Omental fat pad (tissue), 4 donors: ENCODE measurements around the gene TMEM164. TPM values are rescaled to one million over a fixed set of nuclear protein-coding genes. Genes with fewer than 3 reads are reported as not detected.
A peak's percentile ranks its signal among the peaks of the same experiment; 100 is the strongest.

Source experiments
- ATAC-seq: fragments of 150-250 bp; one replicate; pipeline ENCODE4 v1.9.1; 2016; ENCODE audit warnings: mild to moderate bottlenecking, moderate library complexity; ENCODE audit not compliant: low FRiP score
- DNase-seq: peaks from one replicate; pipeline ENCODE4 v3.0.0-alpha.2; 2019; ENCODE audit warnings: low spot score
- total RNA-seq, 4 donors: library from RNA; depleted of rRNA; stranded (reverse); fragments of >200 nt; gene quantifications; one replicate each; pipeline ENCODE4 v1.1.0, GENCODE V29; 2016
- TF ChIP-seq, protein P1 (sequence below), 3 donors: fragments of 450-650 bp; IDR thresholded peaks; one replicate each; pipeline ENCODE4 v1.5.1; 2016 to 2017; ENCODE audit warnings: antibody characterized with exemption in 3 of 3, mild to moderate bottlenecking in 3 of 3, moderate library complexity in 2 of 3

TMEM164 gene
- total RNA-seq, 4 donors from 2014 or later, result 24.6 to 56.9 (median 42.1) TPM

DNA sequence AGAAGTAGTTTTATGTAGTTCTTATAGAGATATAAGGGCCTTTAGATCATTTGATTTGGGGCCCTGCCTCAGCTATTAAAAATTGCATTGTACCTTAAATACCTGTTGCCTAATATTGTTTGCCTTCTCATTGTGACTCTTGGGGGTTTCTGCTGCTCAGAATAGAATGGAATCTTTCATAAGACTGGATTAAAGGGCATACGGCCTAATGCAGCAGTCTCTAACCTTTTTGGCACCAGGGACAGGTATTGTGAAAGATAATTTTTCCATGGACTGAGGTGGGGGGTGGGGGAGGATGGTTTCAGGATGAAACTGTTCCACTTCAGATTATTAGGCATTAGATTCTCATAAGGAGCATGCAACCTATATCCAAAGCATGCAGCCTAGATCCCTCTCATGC, 46.2 kb downstream of the TMEM164 start:
- TF ChIP-seq, protein P1, sequence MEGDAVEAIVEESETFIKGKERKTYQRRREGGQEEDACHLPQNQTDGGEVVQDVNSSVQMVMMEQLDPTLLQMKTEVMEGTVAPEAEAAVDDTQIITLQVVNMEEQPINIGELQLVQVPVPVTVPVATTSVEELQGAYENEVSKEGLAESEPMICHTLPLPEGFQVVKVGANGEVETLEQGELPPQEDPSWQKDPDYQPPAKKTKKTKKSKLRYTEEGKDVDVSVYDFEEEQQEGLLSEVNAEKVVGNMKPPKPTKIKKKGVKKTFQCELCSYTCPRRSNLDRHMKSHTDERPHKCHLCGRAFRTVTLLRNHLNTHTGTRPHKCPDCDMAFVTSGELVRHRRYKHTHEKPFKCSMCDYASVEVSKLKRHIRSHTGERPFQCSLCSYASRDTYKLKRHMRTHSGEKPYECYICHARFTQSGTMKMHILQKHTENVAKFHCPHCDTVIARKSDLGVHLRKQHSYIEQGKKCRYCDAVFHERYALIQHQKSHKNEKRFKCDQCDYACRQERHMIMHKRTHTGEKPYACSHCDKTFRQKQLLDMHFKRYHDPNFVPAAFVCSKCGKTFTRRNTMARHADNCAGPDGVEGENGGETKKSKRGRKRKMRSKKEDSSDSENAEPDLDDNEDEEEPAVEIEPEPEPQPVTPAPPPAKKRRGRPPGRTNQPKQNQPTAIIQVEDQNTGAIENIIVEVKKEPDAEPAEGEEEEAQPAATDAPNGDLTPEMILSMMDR (IDR thresholded peaks at IDR 0.05), result no peak
- no peak for DNase-seq
- peak; percentile 41 for ATAC-seq

DNA sequence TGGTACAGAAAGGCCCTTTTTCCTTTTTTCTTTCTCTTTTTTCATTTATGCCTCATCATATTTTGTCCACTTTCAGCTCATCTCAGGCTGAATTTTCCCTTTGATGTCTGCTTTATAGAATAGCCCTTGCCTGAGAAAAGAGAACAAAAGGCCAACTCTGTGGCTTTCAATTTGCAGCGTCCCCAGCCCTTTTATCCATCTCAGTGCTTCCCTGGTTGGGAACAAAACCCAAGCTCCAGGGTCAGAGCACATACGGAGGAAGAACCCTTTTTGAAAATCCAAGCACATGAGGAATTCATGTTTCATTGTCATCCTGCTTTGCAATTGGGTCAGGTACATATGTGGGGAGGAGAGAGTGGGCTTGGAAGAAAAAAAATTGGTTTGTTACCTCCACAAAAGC, 47.5 kb downstream of the TMEM164 start:
- TF ChIP-seq, protein P1 (IDR thresholded peaks at IDR 0.05), result no peak
- no peak for ATAC-seq
- no peak for DNase-seq

DNA sequence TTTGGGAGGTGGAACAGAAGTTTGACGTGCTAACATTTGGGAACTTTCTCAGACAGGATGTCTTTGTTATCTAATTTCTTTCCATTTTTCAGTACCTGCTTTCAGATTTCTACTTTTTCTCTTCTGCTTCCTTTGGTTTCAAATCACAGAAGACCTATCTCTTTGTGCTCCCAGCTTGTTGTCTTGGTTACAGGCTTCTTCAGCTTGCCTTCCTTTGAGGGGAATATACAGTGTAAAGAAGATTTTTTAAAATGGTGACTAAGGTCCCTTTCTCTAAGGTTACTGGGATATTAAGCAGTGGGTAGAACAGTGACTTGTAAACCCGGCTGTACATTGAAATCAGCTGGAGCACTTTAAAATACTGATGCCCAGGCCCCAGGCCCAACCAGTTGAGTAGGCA, 48.0 kb downstream of the TMEM164 start:
- ATAC-seq, result no peak
- no peak for DNase-seq
- TF ChIP-seq, protein P1 (IDR thresholded peaks at IDR 0.05), result no peak

DNA sequence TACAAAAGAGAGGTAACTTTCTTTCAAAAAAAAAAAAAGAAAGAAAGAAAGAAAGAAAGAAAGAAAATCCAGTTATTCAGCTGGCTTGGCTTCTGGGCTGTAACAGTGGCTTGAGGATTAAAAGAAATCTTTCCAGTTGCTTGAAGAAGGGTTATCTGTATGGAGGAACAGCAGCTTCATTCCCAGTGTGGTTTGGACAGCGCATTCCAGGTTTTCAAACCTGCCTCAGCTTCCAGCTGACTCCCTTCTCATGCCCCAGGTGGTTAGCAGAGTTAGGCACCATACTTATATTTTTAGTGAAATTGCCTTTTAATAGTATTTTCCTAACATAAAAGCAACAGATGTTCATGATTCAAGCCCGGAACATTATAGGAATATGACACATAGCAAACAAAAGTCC, 48.6 kb downstream of the TMEM164 start:
- ATAC-seq (no peak), DNase-seq (no peak)
- TF ChIP-seq, protein P1 (IDR thresholded peaks at IDR 0.05), result no peak

DNA sequence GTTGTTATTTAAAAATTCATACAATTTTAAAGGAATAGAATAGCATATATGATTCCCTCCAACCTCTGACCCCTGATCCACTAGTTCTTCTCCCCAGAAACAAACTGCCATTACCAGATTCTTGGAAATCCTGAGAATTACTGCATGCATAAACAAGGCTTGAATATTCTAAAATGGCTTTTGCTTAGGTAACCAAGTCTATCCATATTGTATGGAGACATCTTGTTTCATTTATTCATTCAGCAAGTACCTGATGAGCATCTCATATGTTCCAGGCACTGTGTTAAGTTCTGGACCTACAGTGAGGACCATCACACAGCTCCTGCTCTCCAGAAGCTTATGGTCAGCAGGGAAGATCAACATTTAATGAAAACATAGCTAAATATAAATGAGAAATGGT, 49.4 kb downstream of the TMEM164 start:
- DNase-seq, result no peak
- TF ChIP-seq, protein P1 (IDR thresholded peaks at IDR 0.05), result no peak

DNA sequence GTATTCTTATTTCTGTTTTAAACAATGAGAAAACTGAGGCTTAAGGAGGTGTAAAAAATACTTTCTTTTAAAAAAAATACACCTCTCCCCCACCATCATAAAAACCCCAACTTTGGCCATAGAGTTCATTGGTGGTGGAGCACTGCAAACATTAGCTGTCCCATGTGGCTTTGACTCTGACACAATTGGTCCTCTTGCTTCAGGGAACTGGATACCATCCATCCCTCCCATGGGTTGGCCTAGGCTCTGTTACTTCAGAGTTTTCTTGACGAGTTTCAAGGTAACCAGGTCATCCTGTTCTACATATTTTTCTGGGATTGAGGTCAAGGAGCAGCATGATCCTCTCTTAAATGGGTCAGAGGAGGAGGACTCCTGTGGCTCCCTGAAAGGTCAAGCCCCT, 50.5 kb downstream of the TMEM164 start:
- ATAC-seq, result no peak
- DNase-seq, result no peak
- TF ChIP-seq, protein P1 (IDR thresholded peaks at IDR 0.05), result no peak

More for the DNA sequence above, 49.4 kb downstream of the TMEM164 start:
- no peak for ATAC-seq

DNA sequence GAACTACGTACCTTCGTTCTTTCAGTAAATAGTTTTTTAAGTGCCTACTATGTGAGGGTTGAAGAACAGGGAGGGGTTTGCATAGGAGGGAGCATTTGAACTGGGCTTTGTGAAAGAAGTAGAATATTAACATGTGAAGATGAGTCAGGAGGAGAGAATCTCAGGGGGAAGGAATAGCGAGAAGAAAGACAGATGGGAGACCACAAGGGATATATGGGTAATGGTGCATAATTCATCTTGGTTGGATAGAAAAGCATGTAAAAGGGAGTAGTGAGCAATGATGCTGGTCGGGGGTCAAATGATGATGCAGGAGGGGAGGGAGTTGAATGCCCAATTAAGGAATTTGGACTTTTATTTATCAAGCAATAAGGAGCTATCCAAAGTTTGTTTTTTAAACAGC, 52.7 kb downstream of the TMEM164 start:
- TF ChIP-seq, protein P1 (IDR thresholded peaks at IDR 0.05), result no peak
- no peak for ATAC-seq
- no peak for DNase-seq
